SH-SY5Y (cell line): ENCODE data around the gene ARHGDIA.

Experiments
- GATA2 ChIP-seq: IDR thresholded peaks from 2 replicates; pipeline ENCODE4 v1.6.1; 2011; ENCODE audit warnings: mild to moderate bottlenecking, low read depth, low read length
- GATA3 ChIP-seq: IDR thresholded peaks from 2 replicates; pipeline ENCODE4 v1.6.1; 2011; ENCODE audit warnings: low read depth, mild to moderate bottlenecking, low read length, moderate library complexity

GRCh38 chr17:81866440-81867169 is 4.5 kb downstream of the ARHGDIA start:
- TF ChIP-seq GATA2 (no peak), GATA3 (no peak)
